ENCODE measurements around the gene ASB1. TPM values are rescaled to one million over a fixed set of nuclear protein-coding genes. Genes with fewer than 3 reads are reported as not detected.

ASB1 gene
- total RNA-seq, 2 experiments from 2014 or later: 14.3 to 19.6 TPM

- peaks cover 66% of the 10 kb centered on the region for H3K36me3 Mint-ChIP-seq (ENCODE audit: low read depth)
- POLR2A ChIA-PET: no interaction called here
- peaks cover 23 to 33% of the 10 kb centered on the region in 2 experiments for H3K9me3 ChIP-seq (ENCODE audit: control insufficient read depth in 1 of 2, insufficient read depth in 1 of 2, low read length in 2 of 2)
- no peaks in the 10 kb centered on the region for H3K27me3 ChIP-seq (ENCODE audit: control insufficient read depth in 1 of 2, insufficient read depth in 2 of 2, low read length in 2 of 2)
- intact Hi-C loops (cut with DNase I, micrococcal nuclease): no loop called here
- H3K27me3 Mint-ChIP-seq: no peaks in the 10 kb centered on the region
- no peak overlapping the region for H3K4me3 ChIP-seq (ENCODE audit: low read length)
- no peak overlapping the region for H3K27ac Mint-ChIP-seq
- H3K4me3 Mint-ChIP-seq: no peak overlapping the region
- no peaks in the 10 kb centered on the region for H3K4me1 Mint-ChIP-seq (ENCODE audit: low read depth)
- CTCF ChIA-PET: no interaction called here
- ATAC-seq (ENCODE audit: poor library complexity) (no peak), DNase-seq (no peak)
- no peaks in the 10 kb centered on the region for H3K4me1 ChIP-seq (ENCODE audit: insufficient read depth, low read length)
- peaks cover 19% of the 10 kb centered on the region for H3K9me3 Mint-ChIP-seq
- H3K27ac ChIP-seq (ENCODE audit: low read depth in 1 of 2, low read length in 2 of 2): no peak overlapping the region
- H3K36me3 ChIP-seq (ENCODE audit: insufficient read depth, low read length): no peaks in the 10 kb centered on the region
- TF ChIP-seq, protein P1, sequence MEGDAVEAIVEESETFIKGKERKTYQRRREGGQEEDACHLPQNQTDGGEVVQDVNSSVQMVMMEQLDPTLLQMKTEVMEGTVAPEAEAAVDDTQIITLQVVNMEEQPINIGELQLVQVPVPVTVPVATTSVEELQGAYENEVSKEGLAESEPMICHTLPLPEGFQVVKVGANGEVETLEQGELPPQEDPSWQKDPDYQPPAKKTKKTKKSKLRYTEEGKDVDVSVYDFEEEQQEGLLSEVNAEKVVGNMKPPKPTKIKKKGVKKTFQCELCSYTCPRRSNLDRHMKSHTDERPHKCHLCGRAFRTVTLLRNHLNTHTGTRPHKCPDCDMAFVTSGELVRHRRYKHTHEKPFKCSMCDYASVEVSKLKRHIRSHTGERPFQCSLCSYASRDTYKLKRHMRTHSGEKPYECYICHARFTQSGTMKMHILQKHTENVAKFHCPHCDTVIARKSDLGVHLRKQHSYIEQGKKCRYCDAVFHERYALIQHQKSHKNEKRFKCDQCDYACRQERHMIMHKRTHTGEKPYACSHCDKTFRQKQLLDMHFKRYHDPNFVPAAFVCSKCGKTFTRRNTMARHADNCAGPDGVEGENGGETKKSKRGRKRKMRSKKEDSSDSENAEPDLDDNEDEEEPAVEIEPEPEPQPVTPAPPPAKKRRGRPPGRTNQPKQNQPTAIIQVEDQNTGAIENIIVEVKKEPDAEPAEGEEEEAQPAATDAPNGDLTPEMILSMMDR (IDR thresholded peaks at IDR 0.05): no peak
Observed at GRCh38 chr2:238473523-238473922, 46.8 kb downstream of the ASB1 start.

GRCh38 chr2:238475034-238475433 lies 48.3 kb downstream of the ASB1 start:
- H3K4me1 Mint-ChIP-seq (ENCODE audit: low read depth): no peaks in the 10 kb centered on the region
- H3K27ac Mint-ChIP-seq: no peak overlapping the region
- peaks cover 63% of the 10 kb centered on the region for H3K36me3 Mint-ChIP-seq (ENCODE audit: low read depth)
- DNase-seq (no peak), ATAC-seq (ENCODE audit: poor library complexity) (no peak)
- ChIA-PET POLR2A (no interaction called here), CTCF (no interaction called here)
- TF ChIP-seq, protein P1 (IDR thresholded peaks at IDR 0.05): no peak
- Histone ChIP-seq H3K27me3 (ENCODE audit: control insufficient read depth in 1 of 2, insufficient read depth in 2 of 2, low read length in 2 of 2) (no peaks in the 10 kb centered on the region), H3K27ac (ENCODE audit: low read depth in 1 of 2, low read length in 2 of 2) (no peak overlapping the region), H3K9me3 (ENCODE audit: control insufficient read depth in 1 of 2, insufficient read depth in 1 of 2, low read length in 2 of 2) (peaks cover 22 to 35% of the 10 kb centered on the region in 2 experiments), H3K4me1 (ENCODE audit: insufficient read depth, low read length) (no peaks in the 10 kb centered on the region), H3K4me3 (ENCODE audit: low read length) (no peak overlapping the region), H3K36me3 (ENCODE audit: insufficient read depth, low read length) (no peaks in the 10 kb centered on the region)
- no peaks in the 10 kb centered on the region for H3K27me3 Mint-ChIP-seq
- no peak overlapping the region for H3K4me3 Mint-ChIP-seq
- peaks cover 17% of the 10 kb centered on the region for H3K9me3 Mint-ChIP-seq
- intact Hi-C loops (cut with DNase I, micrococcal nuclease): no loop called here

DNA sequence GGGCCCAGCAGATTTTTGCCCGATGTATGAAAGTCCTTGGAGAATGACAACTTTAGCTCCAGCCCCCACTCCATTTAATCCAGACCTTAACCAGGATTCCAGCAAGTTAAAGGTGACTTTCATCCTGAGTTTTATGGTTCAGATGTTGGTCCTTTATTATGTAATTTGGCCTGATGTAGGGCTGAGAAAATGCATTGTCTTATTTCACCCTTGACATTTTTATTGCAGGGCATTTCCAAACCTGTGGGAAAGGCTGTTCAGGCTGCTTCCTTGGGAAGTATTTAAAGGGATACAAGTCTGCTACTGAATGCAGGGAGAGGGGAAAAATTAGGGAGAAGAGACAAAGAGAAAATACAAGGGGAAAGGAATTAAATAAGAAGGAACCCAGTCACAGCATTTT lies 48.8 kb downstream of the ASB1 start:
- DNase-seq: no peak
- peaks cover 65% of the 10 kb centered on the region for H3K36me3 Mint-ChIP-seq (ENCODE audit: low read depth)
- intact Hi-C loops (cut with DNase I, micrococcal nuclease): no loop called here
- H3K27me3 ChIP-seq (ENCODE audit: control insufficient read depth in 1 of 2, insufficient read depth in 2 of 2, low read length in 2 of 2): no peaks in the 10 kb centered on the region
- CTCF ChIA-PET: no interaction called here
- H3K9me3 Mint-ChIP-seq: peaks cover 18% of the 10 kb centered on the region
- H3K4me3 ChIP-seq (ENCODE audit: low read length): no peak overlapping the region
- TF ChIP-seq, protein P1 (IDR thresholded peaks at IDR 0.05): no peak
- POLR2A ChIA-PET: no interaction called here
- H3K36me3 ChIP-seq (ENCODE audit: insufficient read depth, low read length): no peaks in the 10 kb centered on the region
- H3K9me3 ChIP-seq (ENCODE audit: control insufficient read depth in 1 of 2, insufficient read depth in 1 of 2, low read length in 2 of 2): peaks cover 22 to 40% of the 10 kb centered on the region in 2 experiments
- no peaks in the 10 kb centered on the region for H3K27me3 Mint-ChIP-seq
- H3K4me1 ChIP-seq (ENCODE audit: insufficient read depth, low read length): no peaks in the 10 kb centered on the region
- no peak overlapping the region for H3K27ac ChIP-seq (ENCODE audit: low read depth in 1 of 2, low read length in 2 of 2)
- no peak overlapping the region for H3K4me3 Mint-ChIP-seq
- H3K4me1 Mint-ChIP-seq (ENCODE audit: low read depth): no peaks in the 10 kb centered on the region
- no peak overlapping the region for H3K27ac Mint-ChIP-seq
- no peak for ATAC-seq (ENCODE audit: poor library complexity)

Data from CD4-positive, alpha-beta T cell (primary cell).